Smooth muscle cell (in vitro differentiated cells): Measurements from ENCODE around the gene GRK4. TPM values are rescaled to one million over a fixed set of nuclear protein-coding genes. Genes with fewer than 3 reads are reported as not detected.
"Not testable (repeated sequence)": the region's sequence is repeated elsewhere in the genome, so short reads cannot be mapped to it uniquely, and the experiment has no call there.

Experiments
- DNase-seq: peaks from one replicate; lab custom pipeline; 2025; ENCODE audit not compliant: unreplicated experiment; lab: John Stamatoyannopoulos, UW
- H2AFZ ChIP-seq: fragments of 200-600 bp; sonication (generic); 2 replicates; pipeline ENCODE4 v1.6.0; 2016; ENCODE audit warnings: antibody characterized with exemption, low read depth, mild to moderate bottlenecking
- H3F3A ChIP-seq: fragments of 200-600 bp; sonication (generic); 2 replicates; pipeline ENCODE4 v1.6.0; 2017; ENCODE audit warnings: antibody characterized with exemption, low read depth
- H3K27ac ChIP-seq: fragments of 200-600 bp; sonication (generic); 2 replicates; pipeline ENCODE4 v1.5.1; 2016; ENCODE audit warnings: low read depth, mild to moderate bottlenecking
- H3K27me3 ChIP-seq: fragments of 200-600 bp; sonication (generic); 2 replicates; pipeline ENCODE4 v1.6.1; 2016; ENCODE audit warnings: low read depth, mild to moderate bottlenecking
- H3K36me3 ChIP-seq: fragments of 200-600 bp; sonication (generic); 2 replicates; pipeline ENCODE4 v1.5.1; 2016; ENCODE audit warnings: low read depth
- H3K4me1 ChIP-seq: fragments of 200-600 bp; sonication (generic); 2 replicates; pipeline ENCODE4 v1.5.1; 2016; ENCODE audit warnings: low read depth
- H3K4me2 ChIP-seq: fragments of 200-600 bp; sonication (generic); 2 replicates; pipeline ENCODE4 v1.6.0; 2016; ENCODE audit warnings: mild to moderate bottlenecking
- H3K4me3 ChIP-seq: fragments of 200-600 bp; sonication (generic); 2 replicates; pipeline ENCODE4 v1.5.1; 2016; ENCODE audit warnings: mild to moderate bottlenecking
- H3K79me2 ChIP-seq: fragments of 200-600 bp; sonication (generic); 2 replicates; pipeline ENCODE4 v1.6.0; 2016; ENCODE audit warnings: low read depth, mild to moderate bottlenecking
- H3K9ac ChIP-seq: fragments of 200-600 bp; sonication (generic); 2 replicates; pipeline ENCODE4 v1.6.0; 2016; ENCODE audit warnings: low read depth
- H3K9me3 ChIP-seq: fragments of 200-600 bp; sonication (generic); replicated peaks from 2 replicates; pipeline ENCODE4 v1.5.1; 2016; ENCODE audit warnings: low read depth
- H4K20me1 ChIP-seq: fragments of 200-600 bp; sonication (generic); 2 replicates; pipeline ENCODE4 v1.6.0; 2016; ENCODE audit warnings: low read depth
- CTCF ChIP-seq: fragments of 200-600 bp; sonication (generic); IDR thresholded peaks from 2 replicates; pipeline ENCODE4 v1.5.1; 2017; ENCODE audit warnings: borderline replicate concordance, mild to moderate bottlenecking, antibody characterized with exemption; ENCODE audit not compliant: insufficient read depth, poor library complexity, severe bottlenecking
- WGBS: methylation state at CpG from one replicate; pipeline ENCODE4 v1.1.7; 2016; ENCODE audit warnings: low lambda C conversion rate; 5-methylcytosine and 5-hydroxymethylcytosine counted together
- polyA plus RNA-seq: library from polyadenylated mRNA; unstranded; fragments of >200 nt; fragmentation: Nextera tagmentation; extraction: Ambion mirVana; gene quantifications from 2 replicates; pipeline ENCODE4 v1.2.1, GENCODE V29; 2016
- total RNA-seq: library from RNA; depleted of rRNA; stranded (reverse); fragments of >200 nt; gene quantifications from 2 replicates; pipeline ENCODE4 v1.2.3, GENCODE V29; 2014

Gene GRK4
- total and polyA plus RNA-seq, 2 experiments from 2014 or later, result 5.2 to 6.9 TPM

- H3K27me3 ChIP-seq, result no peaks in the 10 kb centered on the region
- H3F3A ChIP-seq, result peaks cover 18% of the 10 kb centered on the region
- peaks cover 43% of the 10 kb centered on the region for H4K20me1 ChIP-seq
- H2AFZ ChIP-seq, result no peak overlapping the region
- peaks cover 23% of the 10 kb centered on the region for H3K36me3 ChIP-seq
- H3K4me3 ChIP-seq, result no peak overlapping the region
- DNase-seq, result no peak
- H3K9ac ChIP-seq, result no peak overlapping the region
- peaks cover 13% of the 10 kb centered on the region for H3K4me1 ChIP-seq
- H3K4me2 ChIP-seq, result no peak overlapping the region
- no peak overlapping the region for H3K27ac ChIP-seq
- H3K9me3 ChIP-seq, result no peaks in the 10 kb centered on the region
- H3K79me2 ChIP-seq, result peaks cover 36% of the 10 kb centered on the region
- 96% methylated on average over 20 of the region's 33 CpGs for WGBS
- peak; percentile 9 for TF ChIP-seq CTCF
Measured at GRCh38 chr4:2954358-2955185, 8.8 kb upstream of the GRK4 start.

- not testable (repeated sequence) for DNase-seq, H3K9ac ChIP-seq, H3K27ac ChIP-seq, H3K9me3 ChIP-seq, H3K4me3 ChIP-seq, H3K4me2 ChIP-seq, H2AFZ ChIP-seq, H3K27me3 ChIP-seq
- peaks cover 51% of the 10 kb centered on the region for H4K20me1 ChIP-seq
- peak; percentile 18 for TF ChIP-seq CTCF
- WGBS, result 98% methylated on average over 25 of the region's 44 CpGs
- H3K4me1 ChIP-seq, result peaks cover 13% of the 10 kb centered on the region
- H3K79me2 ChIP-seq, result peaks cover 45% of the 10 kb centered on the region
- peaks cover 18% of the 10 kb centered on the region for H3F3A ChIP-seq
- H3K36me3 ChIP-seq, result peaks cover 16% of the 10 kb centered on the region
Measured at GRCh38 chr4:2955186-2956044, 8.0 kb upstream of the GRK4 start.

GRCh38 chr4:2958446-2958845, 4.9 kb upstream of the GRK4 start:
- Histone ChIP-seq H3K27ac (peak overlapping the region; percentile 65), H3K36me3 (no peaks in the 10 kb centered on the region), H3K4me1 (peaks cover 27% of the 10 kb centered on the region), H3K27me3 (no peaks in the 10 kb centered on the region), H3K9me3 (no peaks in the 10 kb centered on the region), H4K20me1 (peaks cover 64% of the 10 kb centered on the region), H2AFZ (no peak overlapping the region), H3K79me2 (peaks cover 65% of the 10 kb centered on the region), H3K4me3 (no peak overlapping the region), H3K9ac (peak overlapping the region; percentile 8), H3K4me2 (peak overlapping the region; percentile 68), H3F3A (peaks cover 28% of the 10 kb centered on the region)
- no peak for DNase-seq
- WGBS, result 41% methylated on average over 9 of the region's 9 CpGs
- no peak for TF ChIP-seq CTCF

GRCh38 chr4:2960450-2960849, 2.9 kb upstream of the GRK4 start:
- H3K36me3 ChIP-seq, H3K9ac ChIP-seq, DNase-seq, H3K4me3 ChIP-seq, H2AFZ ChIP-seq, H3K27ac ChIP-seq, H3K27me3 ChIP-seq, H3K9me3 ChIP-seq, H3K4me2 ChIP-seq: not testable (repeated sequence)
- 94% methylated on average over 4 of the region's 4 CpGs for WGBS
- H3F3A ChIP-seq, result peaks cover 28% of the 10 kb centered on the region
- H4K20me1 ChIP-seq, result peaks cover 58% of the 10 kb centered on the region
- H3K4me1 ChIP-seq, result peaks cover 32% of the 10 kb centered on the region
- peaks cover 76% of the 10 kb centered on the region for H3K79me2 ChIP-seq
